ENCODE measurements around the gene PTCH1. TPM values are rescaled to one million over a fixed set of nuclear protein-coding genes. Genes with fewer than 3 reads are reported as not detected.

PTCH1 gene
- polyA plus RNA-seq, 3 donors = 26.5 to 38.8 (median 29.2) TPM

DNA sequence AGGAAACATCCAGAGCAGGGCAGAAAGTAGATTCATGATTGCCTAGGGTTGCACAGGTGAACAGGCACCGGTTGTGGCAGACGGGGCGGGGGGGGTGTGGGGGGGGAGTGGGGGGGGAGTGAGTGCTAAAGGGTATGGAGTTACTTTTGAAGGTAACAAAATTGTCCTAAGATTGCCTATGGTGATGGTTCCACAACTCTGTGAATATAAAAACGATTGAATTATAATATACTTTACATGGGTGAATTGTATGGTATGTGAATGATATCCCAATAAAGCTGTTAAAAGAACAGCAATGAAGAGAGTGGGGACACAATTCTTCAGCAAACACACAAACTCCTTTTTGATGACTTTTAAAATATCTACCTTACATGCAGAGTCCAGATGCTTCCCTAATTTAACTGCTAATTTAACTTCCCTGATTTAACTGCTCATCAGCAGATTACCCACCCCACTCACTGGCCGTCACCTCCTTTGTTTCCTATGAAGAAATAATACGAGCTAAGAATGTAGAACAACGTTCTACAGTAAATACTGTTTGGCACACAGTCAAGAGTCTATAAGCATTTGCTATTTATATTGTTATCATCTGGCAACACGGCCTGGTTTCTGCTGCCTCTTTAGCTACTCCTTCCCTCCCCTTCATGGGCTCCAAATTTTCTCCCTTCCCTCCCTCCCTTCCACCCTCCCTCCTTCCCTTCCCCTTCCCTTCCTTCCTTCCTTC is 83.5 kb downstream of the PTCH1 start:
- DNase-seq (ENCODE audit: extremely low read depth in 1 of 11, low read depth in 9 of 11, low spot score in 4 of 11) = no peak

DNA sequence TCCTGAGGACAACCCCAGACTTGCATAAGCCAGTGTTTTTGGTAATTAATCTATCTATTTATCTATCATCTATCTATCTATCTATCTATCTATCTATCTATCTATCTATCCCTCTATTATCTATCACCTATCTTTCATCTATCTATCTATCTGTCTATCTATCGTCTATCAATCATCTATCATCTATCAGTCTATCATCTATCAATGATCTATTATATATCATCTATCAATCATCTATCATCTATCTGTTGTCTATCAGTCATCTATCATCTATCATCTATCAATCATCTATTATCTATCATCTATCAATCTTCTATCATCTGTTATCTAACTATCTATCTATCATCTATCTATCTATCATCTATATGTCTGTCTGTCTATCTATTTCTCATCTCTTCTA is 85.5 kb downstream of the PTCH1 start:
- DNase-seq (ENCODE audit: extremely low read depth in 1 of 11, low read depth in 9 of 11, low spot score in 4 of 11) = no peak

DNA sequence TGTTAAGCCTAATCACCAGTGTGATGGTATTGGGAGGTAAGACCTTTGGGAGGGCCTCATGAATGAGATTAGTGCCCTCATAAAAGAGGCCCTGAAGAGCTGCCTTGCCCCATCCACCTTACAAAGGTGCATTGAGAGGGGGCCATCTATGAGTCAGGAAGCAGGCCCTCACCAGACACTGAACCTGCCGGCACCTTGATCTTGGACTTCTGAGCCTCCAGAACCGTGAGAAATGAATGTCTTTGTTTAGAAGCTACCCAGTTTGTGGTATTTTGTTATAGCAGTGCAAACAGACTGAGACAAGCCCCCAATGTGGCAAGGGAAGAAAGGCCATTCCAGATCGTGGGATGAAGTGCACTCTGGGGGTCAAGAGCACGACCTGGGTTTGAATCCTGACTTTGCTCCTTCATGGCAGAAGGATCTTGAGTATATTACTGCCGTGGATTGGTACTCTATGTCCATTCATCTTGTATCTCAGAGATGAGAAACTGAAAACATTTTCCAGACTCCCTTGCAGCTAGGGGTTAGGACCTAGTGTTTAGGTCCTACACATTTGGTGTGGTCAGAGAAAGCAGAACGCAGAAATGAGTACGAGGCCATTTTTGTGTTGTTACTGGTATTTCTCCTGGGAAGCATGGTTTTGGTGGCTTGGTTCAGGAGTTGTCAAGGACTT is 86.7 kb downstream of the PTCH1 start:
- DNase-seq (ENCODE audit: extremely low read depth in 1 of 11, low read depth in 9 of 11, low spot score in 4 of 11) = no peak

DNA sequence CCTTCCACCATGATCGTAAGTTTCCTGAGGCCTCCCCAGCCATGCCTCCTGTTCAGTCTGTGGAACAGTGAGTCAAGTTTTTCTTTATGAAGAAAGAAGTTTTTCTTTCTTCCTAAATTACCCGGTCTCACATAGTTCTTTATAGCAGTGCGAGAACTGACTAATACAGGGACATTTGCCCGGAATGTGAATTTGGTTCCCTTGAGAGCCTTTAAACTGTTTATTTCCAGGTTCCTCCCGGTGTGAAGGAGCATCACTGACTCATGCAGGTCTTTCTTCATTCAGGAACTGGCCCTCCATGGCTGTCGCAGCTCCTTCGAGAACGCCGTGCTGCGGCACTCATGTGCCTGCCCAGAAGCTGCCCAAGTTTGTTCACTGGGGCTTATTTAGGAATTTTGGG is 87.7 kb downstream of the PTCH1 start:
- DNase-seq (ENCODE audit: extremely low read depth in 1 of 11, low read depth in 9 of 11, low spot score in 4 of 11) = no peak

DNA sequence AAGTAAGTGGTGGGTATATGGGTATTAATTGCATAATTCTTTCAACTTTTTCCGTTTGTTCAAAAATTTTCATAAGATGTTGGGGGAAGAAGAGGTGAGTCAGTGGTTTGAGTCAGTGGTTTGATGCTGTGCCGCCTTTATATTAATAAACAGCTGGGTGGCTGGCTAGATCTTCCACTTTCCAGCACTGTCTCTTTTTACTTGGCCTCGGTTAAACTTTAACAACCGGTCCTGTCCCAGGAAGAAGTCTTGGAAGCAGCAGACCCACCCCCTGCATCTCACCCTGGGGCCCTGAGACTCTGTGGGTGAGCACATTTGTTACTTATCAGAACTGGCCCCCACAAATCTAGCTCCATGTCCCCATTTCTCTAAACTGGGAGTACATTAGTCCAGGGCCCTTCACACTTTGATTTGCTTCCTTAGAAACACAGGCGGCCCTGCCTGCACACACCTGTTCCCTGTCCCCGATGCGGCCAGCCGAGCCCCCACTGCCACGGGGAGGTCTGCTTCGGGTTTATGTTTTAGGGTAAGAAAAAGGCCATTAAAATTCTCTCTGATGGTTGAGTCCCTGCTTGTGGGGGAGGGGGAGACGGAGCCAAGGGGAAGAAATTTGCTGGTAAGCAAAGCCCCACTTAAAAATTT is 90.7 kb downstream of the PTCH1 start:
- peak in 6 of 11 donors; percentile 16 to 35 (median 19) for DNase-seq (ENCODE audit: extremely low read depth in 1 of 11, low read depth in 9 of 11, low spot score in 4 of 11)

DNA sequence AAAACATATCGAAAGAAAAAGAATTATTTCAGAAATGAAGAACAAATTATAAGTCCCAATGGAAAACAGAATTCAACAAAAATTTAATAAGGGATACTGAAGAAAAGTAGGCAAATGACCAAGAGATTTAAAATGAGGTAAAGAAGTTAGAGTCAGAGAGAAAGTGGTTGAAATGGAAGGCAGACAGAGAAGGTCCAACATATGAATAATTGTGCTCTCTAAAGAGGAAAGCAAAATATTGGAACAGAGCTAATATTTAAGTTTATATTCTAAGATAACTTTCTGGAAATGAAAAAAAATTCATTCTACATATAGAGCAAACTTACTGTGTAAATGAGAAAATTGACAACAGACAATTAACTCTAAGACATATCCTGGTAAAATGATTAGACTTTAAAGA is 94.1 kb downstream of the PTCH1 start:
- no peak for DNase-seq (ENCODE audit: extremely low read depth in 1 of 11, low read depth in 9 of 11, low spot score in 4 of 11)

DNA sequence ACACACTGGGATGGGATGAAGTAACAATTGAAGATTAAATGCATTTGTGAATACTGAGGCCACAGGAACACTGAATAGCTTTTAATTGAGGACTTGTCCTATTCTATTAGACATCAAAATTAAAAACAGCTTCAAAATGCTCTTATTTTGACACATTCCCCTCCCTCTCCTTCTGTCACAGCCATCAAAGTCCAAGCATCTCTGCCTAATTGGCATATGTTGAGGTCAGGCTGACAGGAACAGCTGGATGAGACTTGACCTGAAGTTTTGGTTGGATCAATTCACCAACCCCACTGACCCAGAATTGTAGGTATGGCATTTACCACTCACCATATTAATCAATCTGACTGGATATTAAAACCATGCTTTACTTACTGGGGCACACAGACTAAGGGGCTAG is 96.3 kb downstream of the PTCH1 start:
- DNase-seq (ENCODE audit: extremely low read depth in 1 of 11, low read depth in 9 of 11, low spot score in 4 of 11) = no peak

DNA sequence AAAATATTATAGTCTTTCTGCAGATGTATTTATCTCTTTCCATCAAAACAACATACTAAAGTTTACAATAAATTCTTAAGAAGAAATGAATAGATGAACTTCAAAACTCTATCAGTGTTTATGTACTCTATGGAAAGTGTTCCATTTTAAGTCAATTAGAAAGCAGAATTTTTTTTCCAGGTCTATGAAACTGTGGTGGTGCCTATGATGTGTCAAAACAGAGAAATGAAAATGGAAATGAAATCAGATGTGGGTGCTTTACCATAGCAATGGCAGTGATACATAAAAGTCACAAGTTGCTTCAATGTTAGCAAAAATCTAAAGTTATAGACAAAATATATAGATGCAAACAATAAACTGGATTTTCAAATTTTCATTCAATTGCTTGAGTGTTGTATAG is 97.3 kb downstream of the PTCH1 start:
- DNase-seq (ENCODE audit: extremely low read depth in 1 of 11, low read depth in 9 of 11, low spot score in 4 of 11) = no peak

DNA sequence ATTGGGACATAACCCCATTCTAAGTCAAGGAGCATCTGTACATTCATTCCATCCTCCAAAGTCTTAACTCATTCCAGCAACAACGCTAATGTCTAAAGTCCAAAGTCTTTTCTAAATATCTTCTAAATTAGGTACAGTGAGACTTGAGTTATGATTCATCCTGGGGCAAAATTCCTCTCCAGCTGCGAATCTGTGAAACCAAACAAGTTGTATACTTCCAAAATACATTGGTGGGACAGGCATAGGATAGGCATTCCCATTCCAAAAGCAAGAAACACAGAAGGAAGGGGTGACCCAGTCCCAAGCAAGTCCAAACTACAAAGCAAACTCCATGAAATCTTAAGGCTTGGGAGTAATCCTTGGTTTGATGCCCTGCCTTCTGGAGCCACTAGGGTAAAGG is 101.6 kb downstream of the PTCH1 start:
- no peak for DNase-seq (ENCODE audit: extremely low read depth in 1 of 11, low read depth in 9 of 11, low spot score in 4 of 11)

DNA sequence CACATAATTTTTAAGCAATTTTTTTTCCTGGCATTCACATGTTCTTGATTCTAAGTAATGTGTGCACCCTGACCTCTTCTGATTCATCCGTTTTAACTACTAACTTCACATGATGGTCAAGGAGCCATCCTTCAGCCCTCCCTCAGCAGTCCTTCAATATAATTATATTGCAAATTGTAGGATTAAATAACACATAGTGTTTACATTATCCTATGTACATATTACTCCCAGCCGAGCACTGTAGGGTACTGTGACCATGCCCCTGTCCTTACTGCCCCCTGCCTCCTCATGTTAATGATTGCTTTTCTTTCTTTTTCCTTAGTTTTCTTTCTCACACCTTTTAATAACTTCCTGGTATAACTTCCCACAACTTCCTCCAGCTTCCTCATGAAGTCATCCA is 103.0 kb downstream of the PTCH1 start:
- DNase-seq (ENCODE audit: extremely low read depth in 1 of 11, low read depth in 9 of 11, low spot score in 4 of 11) = no peak

DNA sequence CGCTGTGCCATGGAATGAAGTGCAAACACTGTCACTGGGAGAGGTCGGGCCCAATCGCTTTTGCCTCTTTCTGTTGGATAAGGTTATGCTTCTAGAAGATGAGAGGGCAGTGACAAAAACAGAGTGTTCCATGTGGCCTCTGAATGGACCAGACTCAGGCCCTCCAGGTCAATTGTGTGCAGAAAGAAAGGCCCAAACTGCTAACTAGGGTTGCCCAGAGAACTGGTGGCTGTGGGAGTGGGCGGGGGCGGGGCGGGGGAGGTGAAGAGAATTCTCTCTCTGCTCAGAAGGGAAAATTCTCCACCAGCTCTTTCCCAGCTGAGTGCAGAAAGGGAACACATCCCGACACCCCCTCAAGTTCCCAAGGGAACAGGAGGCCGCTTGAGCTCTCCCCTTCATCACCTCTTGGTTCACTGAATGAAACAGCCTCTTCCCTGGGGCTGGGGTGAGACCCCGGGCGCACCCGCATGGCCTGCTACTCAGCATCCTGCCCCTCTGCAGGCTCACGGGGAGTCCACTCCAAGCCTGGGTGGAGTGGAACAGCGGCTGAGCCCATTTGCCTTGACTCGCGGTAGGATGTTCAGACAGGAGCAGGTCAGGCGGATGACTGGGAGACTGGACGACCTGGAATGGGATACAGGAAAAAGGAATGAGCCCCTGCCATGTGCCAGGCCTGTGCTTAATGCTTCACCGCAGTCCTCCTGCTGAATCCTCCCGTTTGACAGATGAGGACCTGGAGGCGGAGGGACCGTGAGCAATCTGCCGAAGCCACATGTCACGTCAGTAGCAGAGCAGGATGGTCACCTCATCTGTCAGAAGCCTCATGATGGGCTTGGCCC is 105.5 kb downstream of the PTCH1 start:
- no peak for DNase-seq (ENCODE audit: extremely low read depth in 1 of 11, low read depth in 9 of 11, low spot score in 4 of 11)

DNA sequence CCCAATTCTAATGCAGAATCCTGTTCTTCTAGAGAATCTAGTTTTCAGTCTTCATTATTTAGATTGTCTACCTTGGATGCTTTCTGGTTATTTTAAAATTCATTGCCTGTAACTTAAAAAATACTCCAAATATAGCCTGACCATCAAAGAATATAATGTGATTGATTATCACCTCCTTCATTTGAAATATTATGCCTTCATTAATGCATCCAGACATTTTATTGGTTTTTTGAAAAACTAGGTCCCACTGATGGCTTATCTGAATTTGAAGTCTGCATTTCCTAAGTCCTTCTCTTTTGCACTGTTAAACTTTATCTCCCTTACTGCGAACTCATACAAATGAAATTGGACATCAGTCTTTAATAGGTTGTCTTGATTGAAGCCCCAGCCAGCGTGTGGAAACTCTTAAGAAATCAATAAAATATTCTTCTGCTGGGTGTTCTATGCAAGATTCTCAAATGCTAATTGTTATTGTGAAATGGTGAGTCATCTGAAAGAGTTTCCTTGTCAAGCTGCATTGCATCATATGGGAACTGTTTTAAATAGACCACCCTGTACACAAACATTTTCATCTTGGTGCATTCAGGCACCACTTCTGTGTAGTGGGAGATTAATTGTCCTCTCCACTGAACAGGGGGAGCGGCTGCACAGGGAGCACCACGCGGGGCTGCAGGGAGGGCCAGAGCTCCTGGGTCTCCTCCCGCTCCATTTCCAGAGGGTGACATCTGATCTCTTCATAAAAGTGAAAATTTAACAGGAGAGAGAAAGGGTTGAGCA is 106.9 kb downstream of the PTCH1 start:
- peak in 1 of 11 donors; percentile 8 for DNase-seq (ENCODE audit: extremely low read depth in 1 of 11, low read depth in 9 of 11, low spot score in 4 of 11)

DNA sequence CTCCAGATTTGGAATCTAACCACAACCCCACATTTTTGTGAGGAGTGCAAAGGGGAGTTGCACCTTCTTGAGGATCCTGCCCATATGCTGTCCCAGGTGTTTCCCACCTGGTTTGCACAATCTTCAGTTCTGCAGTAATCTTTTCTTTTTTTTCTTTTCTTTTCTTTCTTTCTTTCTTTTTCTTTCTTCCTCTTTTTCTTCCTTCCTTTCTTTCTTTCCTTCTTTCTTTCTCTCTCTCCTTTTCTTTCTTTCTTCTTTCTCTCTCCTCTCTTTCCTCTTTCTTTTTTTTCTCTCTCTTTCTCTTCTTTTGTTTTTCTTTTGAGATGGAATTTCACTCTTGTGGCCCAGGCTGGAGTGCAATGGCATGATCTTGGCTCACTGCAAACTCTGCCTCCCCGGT is 109.2 kb downstream of the PTCH1 start:
- DNase-seq (ENCODE audit: extremely low read depth in 1 of 11, low read depth in 9 of 11, low spot score in 4 of 11) = no peak

DNA sequence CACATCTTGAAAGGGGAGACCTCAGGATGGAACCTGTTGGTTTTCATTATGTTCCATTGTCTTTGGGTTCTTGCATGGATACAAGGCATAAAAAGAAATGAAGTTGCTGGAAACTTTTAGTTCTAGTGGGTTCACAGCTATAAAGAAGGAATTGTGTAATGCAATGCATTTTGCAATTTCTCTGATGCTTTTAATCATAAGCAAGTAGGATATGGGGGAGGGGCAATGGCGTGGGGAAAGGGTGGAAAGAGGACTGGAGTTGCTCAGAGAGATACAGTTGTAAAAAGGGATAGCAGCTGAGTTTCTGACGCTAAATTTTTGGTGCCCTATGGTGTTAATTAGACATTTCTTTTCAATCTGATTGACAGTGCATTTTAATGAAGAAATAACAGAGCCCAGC is 110.7 kb downstream of the PTCH1 start:
- no peak for DNase-seq (ENCODE audit: extremely low read depth in 1 of 11, low read depth in 9 of 11, low spot score in 4 of 11)

DNA sequence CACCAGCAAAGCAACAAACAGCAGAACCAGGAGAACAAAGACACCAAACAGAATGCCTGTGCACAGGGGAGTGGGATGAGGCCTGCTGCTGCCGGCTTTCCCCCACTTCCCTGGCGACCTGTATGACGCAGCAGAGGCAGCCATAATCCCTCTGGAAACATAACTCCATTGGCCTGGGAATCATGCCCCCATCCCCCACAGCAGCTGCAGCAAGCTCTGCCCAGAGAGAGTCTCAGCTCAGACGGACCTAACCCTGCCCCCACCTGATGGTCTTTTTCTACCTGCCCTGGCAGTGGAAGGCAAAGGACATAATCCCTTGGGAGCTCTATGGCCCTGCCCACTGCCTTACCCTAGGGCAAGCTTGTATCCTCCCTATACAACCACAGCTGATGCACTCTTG is 117.5 kb downstream of the PTCH1 start:
- no peak for DNase-seq (ENCODE audit: extremely low read depth in 1 of 11, low read depth in 9 of 11, low spot score in 4 of 11)
